ENCODE measurements around the gene BANK1.

The BANK1 gene

DNA sequence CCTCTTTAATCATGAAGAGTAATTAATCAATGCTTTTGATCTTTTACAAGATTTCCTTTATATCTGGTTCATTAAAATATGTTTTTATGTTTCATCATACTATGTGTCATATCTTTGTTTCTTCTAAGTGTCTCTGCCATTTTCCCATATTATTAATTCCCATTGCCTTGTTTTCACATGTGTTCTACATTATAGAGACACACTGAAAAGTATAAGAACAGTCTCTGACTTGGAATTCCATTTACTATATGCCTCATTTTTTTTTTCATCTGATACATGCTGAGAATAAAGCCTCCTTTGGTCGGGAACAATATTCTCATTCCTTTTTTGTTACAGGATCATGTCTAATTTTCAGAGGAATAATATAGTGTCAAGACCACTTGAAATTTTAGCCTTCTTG lies 4.3 kb downstream of the BANK1 start:
- TF ChIP-seq ARNTL (CRISPR knock-in tag; IDR thresholded peaks at IDR 0.05; ENCODE audit: borderline replicate concordance, low read depth), result no peak
- TF ChIP-seq, protein P1, sequence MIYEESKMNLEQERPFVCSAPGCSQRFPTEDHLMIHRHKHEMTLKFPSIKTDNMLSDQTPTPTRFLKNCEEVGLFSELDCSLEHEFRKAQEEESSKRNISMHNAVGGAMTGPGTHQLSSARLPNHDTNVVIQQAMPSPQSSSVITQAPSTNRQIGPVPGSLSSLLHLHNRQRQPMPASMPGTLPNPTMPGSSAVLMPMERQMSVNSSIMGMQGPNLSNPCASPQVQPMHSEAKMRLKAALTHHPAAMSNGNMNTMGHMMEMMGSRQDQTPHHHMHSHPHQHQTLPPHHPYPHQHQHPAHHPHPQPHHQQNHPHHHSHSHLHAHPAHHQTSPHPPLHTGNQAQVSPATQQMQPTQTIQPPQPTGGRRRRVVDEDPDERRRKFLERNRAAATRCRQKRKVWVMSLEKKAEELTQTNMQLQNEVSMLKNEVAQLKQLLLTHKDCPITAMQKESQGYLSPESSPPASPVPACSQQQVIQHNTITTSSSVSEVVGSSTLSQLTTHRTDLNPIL (CRISPR knock-in tag; IDR thresholded peaks at IDR 0.05; ENCODE audit: low read depth), result no peak
- TF ChIP-seq RARB (CRISPR knock-in tag; IDR thresholded peaks at IDR 0.05), result no peak
- no peak for TF ChIP-seq ESRRG (CRISPR knock-in tag; IDR thresholded peaks at IDR 0.05)
- TF ChIP-seq ISL1 (CRISPR knock-in tag; IDR thresholded peaks at IDR 0.05), result no peak
- TF ChIP-seq, protein P2, sequence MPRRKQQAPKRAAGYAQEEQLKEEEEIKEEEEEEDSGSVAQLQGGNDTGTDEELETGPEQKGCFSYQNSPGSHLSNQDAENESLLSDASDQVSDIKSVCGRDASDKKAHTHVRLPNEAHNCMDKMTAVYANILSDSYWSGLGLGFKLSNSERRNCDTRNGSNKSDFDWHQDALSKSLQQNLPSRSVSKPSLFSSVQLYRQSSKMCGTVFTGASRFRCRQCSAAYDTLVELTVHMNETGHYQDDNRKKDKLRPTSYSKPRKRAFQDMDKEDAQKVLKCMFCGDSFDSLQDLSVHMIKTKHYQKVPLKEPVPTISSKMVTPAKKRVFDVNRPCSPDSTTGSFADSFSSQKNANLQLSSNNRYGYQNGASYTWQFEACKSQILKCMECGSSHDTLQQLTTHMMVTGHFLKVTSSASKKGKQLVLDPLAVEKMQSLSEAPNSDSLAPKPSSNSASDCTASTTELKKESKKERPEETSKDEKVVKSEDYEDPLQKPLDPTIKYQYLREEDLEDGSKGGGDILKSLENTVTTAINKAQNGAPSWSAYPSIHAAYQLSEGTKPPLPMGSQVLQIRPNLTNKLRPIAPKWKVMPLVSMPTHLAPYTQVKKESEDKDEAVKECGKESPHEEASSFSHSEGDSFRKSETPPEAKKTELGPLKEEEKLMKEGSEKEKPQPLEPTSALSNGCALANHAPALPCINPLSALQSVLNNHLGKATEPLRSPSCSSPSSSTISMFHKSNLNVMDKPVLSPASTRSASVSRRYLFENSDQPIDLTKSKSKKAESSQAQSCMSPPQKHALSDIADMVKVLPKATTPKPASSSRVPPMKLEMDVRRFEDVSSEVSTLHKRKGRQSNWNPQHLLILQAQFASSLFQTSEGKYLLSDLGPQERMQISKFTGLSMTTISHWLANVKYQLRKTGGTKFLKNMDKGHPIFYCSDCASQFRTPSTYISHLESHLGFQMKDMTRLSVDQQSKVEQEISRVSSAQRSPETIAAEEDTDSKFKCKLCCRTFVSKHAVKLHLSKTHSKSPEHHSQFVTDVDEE (CRISPR knock-in tag; IDR thresholded peaks at IDR 0.05), result no peak
- no peak for TF ChIP-seq ZC3H10 (CRISPR knock-in tag; IDR thresholded peaks at IDR 0.05)
- no peak for TF ChIP-seq TCF4 (CRISPR knock-in tag; IDR thresholded peaks at IDR 0.05; ENCODE audit: borderline replicate concordance)
- TF ChIP-seq ZFP30 (CRISPR knock-in tag; IDR thresholded peaks at IDR 0.05), result no peak
- no peak for TF ChIP-seq OSR1 (CRISPR knock-in tag; IDR thresholded peaks at IDR 0.05)
- no peak for TF ChIP-seq GLIS3 (CRISPR knock-in tag; IDR thresholded peaks at IDR 0.05)
- TF ChIP-seq ZNF70 (CRISPR knock-in tag; IDR thresholded peaks at IDR 0.05), result no peak
- TF ChIP-seq ZNF565 (CRISPR knock-in tag; conservative IDR thresholded peaks at IDR 0.05; ENCODE audit: low read depth), result no peak
- no peak for TF ChIP-seq PPARA (CRISPR knock-in tag; IDR thresholded peaks at IDR 0.05; ENCODE audit: borderline replicate concordance)
- TF ChIP-seq SNAI2 (CRISPR knock-in tag; IDR thresholded peaks at IDR 0.05), result no peak
- no peak for TF ChIP-seq TOX (CRISPR knock-in tag; IDR thresholded peaks at IDR 0.05; ENCODE audit: borderline replicate concordance)
- ATAC-seq, result no peak; the same call in 2 of the 3 replicates

DNA sequence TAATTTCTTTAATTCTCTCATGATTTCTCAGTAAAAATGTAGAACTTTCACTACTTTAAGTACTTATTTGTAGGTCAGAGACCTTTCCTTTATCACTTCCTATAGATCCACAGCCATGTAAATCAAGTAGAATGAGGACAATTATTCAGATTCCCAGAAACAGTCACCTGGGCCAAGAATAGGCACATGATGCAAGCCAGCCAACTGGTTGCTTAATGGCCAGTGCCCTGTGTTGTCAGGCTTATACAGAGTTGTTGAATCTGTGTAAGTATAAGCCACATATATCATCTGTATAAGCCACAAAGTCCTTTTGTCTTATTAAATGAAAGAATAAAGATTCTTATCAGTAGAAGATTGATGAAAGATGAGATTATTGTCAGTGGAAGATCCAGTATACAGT lies 5.2 kb downstream of the BANK1 start:
- ATAC-seq, result no peak
- TF ChIP-seq, protein P3, sequence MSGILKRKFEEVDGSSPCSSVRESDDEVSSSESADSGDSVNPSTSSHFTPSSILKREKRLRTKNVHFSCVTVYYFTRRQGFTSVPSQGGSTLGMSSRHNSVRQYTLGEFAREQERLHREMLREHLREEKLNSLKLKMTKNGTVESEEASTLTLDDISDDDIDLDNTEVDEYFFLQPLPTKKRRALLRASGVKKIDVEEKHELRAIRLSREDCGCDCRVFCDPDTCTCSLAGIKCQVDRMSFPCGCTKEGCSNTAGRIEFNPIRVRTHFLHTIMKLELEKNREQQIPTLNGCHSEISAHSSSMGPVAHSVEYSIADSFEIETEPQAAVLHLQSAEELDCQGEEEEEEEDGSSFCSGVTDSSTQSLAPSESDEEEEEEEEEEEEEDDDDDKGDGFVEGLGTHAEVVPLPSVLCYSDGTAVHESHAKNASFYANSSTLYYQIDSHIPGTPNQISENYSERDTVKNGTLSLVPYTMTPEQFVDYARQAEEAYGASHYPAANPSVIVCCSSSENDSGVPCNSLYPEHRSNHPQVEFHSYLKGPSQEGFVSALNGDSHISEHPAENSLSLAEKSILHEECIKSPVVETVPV (CRISPR knock-in tag; IDR thresholded peaks at IDR 0.05), result no peak
- no peak for TF ChIP-seq ZC3H10 (CRISPR knock-in tag; IDR thresholded peaks at IDR 0.05)
- TF ChIP-seq, protein P1 (CRISPR knock-in tag; IDR thresholded peaks at IDR 0.05; ENCODE audit: low read depth), result no peak
- no peak for TF ChIP-seq ZNF565 (CRISPR knock-in tag; conservative IDR thresholded peaks at IDR 0.05; ENCODE audit: low read depth)
- no peak for TF ChIP-seq ZNF8 (CRISPR knock-in tag; IDR thresholded peaks at IDR 0.05)
- TF ChIP-seq SNAI2 (CRISPR knock-in tag; IDR thresholded peaks at IDR 0.05), result no peak
- TF ChIP-seq ZNF70 (CRISPR knock-in tag; IDR thresholded peaks at IDR 0.05), result no peak
- no peak for TF ChIP-seq RARB (CRISPR knock-in tag; IDR thresholded peaks at IDR 0.05)
- TF ChIP-seq CSDC2 (CRISPR knock-in tag; IDR thresholded peaks at IDR 0.05), result no peak
- TF ChIP-seq GLIS3 (CRISPR knock-in tag; IDR thresholded peaks at IDR 0.05), result no peak
- no peak for TF ChIP-seq TOX (CRISPR knock-in tag; IDR thresholded peaks at IDR 0.05; ENCODE audit: borderline replicate concordance)
- no peak for TF ChIP-seq PPARA (CRISPR knock-in tag; IDR thresholded peaks at IDR 0.05; ENCODE audit: borderline replicate concordance)
- no peak for TF ChIP-seq ARNTL (CRISPR knock-in tag; IDR thresholded peaks at IDR 0.05; ENCODE audit: borderline replicate concordance, low read depth)
- TF ChIP-seq TCF4 (CRISPR knock-in tag; IDR thresholded peaks at IDR 0.05; ENCODE audit: borderline replicate concordance), result no peak
- no peak for TF ChIP-seq BACH2 (CRISPR knock-in tag; IDR thresholded peaks at IDR 0.05; ENCODE audit: borderline replicate concordance)
- TF ChIP-seq, protein P4, sequence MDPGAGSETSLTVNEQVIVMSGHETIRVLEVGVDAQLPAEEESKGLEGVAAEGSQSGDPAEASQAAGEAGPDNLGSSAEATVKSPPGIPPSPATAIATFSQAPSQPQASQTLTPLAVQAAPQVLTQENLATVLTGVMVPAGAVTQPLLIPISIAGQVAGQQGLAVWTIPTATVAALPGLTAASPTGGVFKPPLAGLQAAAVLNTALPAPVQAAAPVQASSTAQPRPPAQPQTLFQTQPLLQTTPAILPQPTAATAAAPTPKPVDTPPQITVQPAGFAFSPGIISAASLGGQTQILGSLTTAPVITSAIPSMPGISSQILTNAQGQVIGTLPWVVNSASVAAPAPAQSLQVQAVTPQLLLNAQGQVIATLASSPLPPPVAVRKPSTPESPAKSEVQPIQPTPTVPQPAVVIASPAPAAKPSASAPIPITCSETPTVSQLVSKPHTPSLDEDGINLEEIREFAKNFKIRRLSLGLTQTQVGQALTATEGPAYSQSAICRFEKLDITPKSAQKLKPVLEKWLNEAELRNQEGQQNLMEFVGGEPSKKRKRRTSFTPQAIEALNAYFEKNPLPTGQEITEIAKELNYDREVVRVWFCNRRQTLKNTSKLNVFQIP (CRISPR knock-in tag; IDR thresholded peaks at IDR 0.05; ENCODE audit: borderline replicate concordance, low read depth), result no peak
- TF ChIP-seq, protein P5, sequence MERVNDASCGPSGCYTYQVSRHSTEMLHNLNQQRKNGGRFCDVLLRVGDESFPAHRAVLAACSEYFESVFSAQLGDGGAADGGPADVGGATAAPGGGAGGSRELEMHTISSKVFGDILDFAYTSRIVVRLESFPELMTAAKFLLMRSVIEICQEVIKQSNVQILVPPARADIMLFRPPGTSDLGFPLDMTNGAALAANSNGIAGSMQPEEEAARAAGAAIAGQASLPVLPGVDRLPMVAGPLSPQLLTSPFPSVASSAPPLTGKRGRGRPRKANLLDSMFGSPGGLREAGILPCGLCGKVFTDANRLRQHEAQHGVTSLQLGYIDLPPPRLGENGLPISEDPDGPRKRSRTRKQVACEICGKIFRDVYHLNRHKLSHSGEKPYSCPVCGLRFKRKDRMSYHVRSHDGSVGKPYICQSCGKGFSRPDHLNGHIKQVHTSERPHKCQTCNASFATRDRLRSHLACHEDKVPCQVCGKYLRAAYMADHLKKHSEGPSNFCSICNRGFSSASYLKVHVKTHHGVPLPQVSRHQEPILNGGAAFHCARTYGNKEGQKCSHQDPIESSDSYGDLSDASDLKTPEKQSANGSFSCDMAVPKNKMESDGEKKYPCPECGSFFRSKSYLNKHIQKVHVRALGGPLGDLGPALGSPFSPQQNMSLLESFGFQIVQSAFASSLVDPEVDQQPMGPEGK (CRISPR knock-in tag; IDR thresholded peaks at IDR 0.05; ENCODE audit: borderline replicate concordance), result no peak
- no peak for TF ChIP-seq ZFP30 (CRISPR knock-in tag; IDR thresholded peaks at IDR 0.05)
- no peak for TF ChIP-seq ISL1 (CRISPR knock-in tag; IDR thresholded peaks at IDR 0.05)
- TF ChIP-seq ESRRG (CRISPR knock-in tag; IDR thresholded peaks at IDR 0.05), result no peak
